HG02884 (cell line): ENCODE measurements around the gene SACS.
A peak's percentile ranks its signal among the peaks of the same experiment; 100 is the strongest.

ENCODE experiments used
- ATAC-seq: cut with Tn5 transposase; IDR thresholded peaks from one replicate; pipeline ENCODE4 v1.9.1; 2021; ENCODE audit warnings: mild to moderate bottlenecking, moderate library complexity; ENCODE audit not compliant: unreplicated experiment

SACS gene

DNA sequence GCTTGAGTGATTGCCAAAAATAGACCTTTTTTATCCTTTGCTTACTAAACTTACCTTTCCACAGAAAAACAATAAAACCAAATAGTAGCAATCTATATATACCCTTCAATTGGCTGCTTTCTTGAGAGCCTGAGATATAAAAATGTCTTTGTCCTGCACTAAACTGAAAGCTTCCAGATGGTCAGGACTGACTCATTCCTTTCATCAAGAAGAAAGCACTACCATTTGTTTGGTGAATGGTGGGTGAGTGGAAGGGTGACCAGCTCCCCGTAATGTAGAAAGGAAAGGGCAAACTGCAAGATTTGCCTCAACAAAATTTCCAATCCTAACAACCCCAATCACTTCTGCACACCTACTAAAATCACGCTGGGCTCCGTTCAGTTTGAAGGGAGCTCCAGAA is 67.8 kb downstream of the SACS start:
- ATAC-seq = no peak

DNA sequence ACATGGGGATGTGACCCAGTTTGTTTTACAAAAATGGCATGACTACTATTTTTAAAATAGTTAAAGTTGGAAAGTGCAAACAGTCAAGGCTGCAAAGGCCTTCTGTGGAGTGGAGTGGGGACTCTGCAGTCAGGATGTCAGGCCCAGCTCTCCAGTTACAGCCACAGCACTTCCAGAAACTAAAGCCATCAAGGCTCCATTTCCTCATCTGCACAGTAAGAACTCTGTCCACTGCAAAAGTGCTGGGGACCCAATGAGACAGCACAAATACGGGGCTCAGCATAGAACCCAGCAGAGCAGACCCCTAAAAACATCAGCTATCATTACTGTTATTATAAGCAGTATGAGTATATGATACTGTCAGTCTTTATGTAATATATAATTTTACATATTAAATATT is 73.6 kb downstream of the SACS start:
- no peak for ATAC-seq

DNA sequence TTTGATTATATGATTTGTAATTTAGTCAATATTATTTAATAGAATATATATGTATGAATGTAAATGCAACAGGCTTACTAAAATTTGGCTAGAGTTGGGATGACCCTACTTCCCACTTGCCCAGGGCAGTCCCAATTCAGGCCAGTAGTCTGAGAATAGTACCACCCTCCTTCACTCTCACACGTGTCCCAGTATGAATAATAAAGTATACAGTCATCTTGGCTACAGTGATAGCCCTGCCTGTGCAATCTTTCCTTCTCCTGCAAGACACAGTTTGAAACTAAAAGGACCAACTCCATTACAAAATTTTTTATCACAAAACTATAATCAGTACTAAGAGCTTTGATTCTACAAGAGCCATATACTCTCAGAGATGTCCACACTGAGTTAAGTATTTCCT is 76.2 kb downstream of the SACS start:
- ATAC-seq = no peak

DNA sequence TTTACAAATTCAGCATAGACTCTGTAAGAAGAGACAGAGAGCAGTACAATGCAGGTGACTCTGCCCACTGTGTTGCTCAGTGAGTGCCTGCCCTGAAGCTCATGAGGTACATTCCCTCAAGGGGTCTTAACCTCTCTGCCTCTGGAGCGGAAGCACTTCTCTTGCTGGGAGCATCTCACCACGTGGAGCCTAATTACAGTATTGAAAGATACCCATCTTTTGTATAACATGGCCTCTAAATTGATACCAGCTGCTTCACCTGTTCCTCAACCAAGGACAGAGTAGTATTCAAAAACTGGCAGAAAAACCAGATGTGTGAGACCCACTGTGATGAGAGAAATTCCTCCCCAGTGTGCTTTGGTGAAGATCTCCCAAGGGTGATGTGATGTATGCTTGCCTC is 77.1 kb downstream of the SACS start:
- no peak for ATAC-seq

DNA sequence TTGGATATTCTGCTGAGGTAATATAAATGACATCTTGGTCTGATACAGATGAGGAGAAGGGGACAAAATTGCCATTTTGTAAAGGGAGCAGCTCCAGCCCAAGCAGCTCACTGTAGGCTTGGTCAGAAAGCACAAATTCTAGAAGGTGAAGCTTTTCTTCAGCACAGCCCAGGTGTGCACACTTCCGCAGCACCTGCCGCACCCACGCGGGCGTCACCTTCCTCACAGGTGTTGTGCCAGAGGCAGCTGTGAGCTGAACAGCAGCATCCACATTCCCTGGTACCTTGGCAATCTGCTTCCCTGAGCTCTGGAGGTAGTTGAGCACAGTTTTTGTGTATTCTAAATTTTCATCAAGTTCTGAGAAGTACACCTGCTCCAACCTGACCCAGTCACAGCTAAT is 79.0 kb downstream of the SACS start:
- ATAC-seq = no peak

DNA sequence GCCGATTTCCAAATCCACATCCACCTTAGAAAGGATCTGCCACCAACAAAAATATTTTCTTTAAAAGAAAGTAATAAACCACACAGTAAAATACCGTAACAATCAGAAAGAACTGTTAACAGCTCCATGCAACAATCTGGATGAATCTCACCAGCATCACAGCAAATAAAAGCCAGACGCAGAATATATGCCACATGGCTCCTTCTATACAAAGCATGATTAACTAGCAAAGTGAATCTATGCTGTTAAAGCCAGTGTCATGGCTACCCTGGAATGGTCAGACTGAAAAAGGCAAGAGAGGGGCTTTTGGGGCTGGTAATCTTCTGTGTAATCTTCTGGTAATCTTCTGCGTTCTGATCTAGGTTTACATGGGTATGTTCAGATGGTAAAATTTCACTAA is 81.3 kb downstream of the SACS start:
- no peak for ATAC-seq

DNA sequence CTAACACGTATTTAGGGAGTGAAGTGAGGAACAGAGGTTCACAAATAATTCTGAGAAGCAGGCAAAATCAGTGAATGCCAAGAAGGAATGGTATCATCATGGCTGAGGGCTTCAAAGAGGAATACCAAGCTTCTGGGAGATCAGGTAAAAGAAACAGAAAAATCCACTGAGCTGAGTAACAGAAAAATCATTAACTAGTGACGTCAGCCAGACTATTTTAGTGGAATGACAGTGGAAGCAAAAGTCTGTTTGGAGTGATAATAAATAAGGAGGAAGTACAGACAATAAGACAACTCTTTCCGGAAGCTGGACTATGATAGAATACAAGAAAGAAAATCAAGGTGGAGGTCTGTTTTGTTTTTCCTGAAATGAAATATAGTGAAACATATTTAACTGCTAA is 83.5 kb downstream of the SACS start:
- ATAC-seq = no peak

DNA sequence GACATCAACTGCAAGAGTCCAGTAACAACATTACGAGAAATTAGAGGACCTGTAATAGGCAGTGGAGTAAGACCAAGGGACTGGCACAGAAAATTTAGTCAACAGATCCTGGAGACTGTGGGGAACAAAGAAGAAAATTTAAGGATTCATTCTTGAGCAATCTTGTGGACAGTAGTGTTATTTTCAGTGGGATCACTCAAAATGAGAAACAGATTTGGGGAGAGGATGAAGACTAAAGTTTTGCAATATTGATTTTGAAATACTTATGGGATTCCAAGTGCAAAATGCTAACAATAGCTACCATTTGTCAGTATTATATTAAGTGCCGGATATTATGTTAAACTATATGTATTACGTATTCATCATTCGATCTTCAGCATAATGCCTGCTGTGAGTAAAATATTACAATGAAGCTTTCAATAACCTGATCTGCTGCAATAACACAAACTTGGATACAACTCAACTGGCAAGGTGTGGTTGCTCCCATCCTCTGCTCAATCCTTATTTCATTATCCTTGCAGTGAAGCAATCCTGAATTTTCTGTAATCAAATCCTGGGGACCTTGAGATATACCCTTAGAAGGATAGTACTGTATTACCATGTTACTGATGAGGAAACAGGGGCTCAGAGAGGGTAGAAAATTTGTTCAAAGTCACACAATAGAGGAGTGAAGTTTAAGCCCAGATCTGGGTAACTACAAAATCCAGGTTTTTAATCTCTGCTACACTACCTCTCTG is 84.2 kb downstream of the SACS start:
- no peak for ATAC-seq

DNA sequence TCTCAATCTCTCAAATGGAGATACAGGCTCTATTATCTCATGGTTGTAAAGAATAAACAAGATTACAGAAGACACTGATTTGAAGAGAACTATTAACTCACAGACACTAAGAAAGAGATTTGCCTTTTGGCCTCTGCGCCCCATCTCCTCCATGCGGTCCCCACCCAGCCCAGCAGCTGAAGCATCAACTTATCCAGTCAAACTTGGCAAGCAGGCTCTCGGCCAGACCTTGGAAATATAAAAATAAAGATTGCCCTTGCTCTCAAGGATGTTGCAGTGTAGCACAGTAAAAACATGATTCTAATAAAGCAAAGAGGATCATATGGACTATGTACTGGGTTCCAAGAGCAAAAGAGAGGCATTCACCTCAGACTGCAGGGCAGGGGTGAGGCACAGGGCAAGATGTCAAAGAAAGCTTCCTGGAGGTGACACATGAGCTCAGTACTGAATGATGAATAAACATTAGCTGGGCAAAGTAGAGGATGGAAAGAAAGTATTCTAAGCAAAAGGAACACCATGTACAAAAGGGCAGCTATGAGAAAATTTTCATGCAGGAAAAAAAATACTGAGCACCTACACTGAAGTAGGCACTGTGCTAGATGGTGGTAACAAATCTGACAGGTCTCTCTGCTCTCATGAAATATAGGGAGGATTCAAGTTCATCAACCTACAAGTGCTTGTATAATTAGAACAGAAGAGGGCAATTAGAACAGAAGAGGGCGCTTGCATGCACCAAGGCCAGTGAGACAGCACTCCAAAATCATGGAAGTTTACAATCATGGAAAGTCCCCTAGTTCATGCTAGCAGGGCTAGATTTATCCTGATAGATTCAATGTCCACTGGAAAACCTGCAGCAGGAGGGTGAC is 85.0 kb downstream of the SACS start:
- no peak for ATAC-seq

DNA sequence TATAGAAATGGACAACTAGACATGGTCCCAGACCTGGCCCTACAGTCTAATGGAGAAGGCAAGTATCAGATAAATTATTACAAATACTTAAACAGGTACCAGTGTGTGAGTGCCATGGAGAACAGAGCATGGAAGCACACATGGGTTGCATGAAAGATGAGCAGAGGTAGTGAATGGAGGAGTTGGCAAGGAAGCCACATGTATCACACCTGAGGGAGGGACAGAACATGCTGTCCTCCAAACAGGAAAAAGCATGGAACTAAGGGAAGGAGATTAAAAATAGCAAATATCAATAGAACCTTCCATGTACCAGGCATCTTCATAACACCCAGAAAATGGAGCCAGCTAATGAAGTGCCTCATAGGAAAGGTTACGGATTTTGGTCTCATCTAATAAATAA is 85.9 kb downstream of the SACS start:
- ATAC-seq = no peak

DNA sequence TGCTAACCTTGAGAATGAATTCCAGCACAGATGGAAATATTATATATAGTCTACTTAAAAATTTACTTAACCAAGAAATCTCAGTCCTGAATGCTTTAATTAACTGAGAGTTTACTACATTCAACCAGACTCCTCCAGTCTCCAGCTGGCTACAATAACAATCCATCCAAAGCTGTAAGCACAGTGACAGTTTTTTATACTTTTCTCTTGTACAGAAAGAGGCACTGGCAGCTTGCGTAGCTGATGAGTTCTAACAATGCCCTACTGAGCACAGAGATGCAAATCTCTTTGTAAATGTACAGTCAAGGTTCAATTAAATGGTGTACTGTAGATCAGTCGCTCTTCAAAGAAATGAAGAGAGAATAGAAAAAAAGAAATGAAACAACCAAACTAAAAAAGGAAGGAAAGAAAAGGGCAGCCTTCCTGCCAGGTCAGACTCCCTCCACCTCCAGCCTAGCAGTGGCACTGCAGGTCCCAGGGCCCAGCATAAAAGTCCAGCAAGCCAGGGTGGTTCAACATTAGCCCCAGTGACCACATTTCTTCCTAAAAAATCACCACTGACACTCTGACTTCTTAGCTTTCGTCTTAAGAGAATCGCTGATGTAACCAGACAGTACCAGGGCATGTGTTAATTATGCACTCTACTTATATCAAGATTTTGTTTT is 88.4 kb downstream of the SACS start:
- ATAC-seq = no peak

DNA sequence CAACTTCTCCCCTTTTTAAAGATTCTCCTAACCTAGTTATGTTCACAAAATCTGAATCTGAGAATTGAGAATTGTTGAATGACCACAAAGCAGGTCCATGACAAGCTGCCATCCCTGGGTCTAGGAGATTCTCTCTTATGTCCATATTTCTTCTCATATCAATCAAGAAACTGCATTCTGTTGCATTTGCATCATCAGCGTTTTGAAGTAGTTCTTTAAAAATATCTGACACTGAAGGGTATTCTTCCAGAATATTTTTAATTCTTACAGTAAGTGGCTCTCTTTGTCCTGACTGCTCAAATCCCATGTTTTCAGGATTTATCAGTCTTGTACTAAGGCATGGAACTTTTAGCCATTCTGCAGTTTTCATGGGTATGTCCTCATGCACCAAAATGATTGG is 94.3 kb downstream of the SACS start:
- ATAC-seq = no peak

DNA sequence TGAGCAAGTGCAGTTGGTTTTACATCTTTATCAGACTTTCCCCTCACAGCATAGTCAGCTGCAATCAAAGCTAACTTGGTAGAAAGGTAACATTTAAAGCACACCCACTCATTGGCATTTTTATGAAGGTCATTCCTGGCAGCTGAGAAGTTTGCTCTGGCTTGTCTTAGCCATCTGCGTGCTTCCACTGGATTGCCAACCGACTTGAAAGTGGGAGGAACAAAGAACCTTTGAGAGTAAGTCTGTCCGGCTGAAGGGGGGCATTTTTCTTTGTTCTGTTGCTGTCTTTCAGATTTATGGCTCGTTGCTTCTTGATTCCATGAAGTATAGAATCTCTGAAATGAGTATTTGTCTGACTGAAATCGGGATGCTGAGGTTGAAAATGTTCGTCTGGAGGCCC is 103.1 kb downstream of the SACS start:
- ATAC-seq = no peak

DNA sequence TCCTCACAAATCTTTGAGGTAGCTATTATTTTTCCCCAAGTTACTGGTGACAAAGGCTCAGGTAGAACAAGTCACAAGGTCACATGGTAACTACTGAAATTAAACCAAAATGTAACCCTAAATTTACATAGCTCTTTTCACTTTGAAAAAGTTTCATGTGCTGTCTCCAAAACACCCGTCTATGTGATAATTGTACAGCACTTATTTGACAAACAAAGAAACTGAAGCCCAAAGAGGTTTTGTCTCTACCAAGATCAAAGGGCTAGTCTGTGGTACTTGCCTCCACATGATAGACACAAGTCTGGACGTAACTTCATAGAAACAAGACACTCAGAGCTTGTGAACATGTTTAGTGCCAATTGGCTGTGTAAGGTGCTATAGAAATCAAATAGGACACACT is 108.3 kb downstream of the SACS start:
- no peak for ATAC-seq

DNA sequence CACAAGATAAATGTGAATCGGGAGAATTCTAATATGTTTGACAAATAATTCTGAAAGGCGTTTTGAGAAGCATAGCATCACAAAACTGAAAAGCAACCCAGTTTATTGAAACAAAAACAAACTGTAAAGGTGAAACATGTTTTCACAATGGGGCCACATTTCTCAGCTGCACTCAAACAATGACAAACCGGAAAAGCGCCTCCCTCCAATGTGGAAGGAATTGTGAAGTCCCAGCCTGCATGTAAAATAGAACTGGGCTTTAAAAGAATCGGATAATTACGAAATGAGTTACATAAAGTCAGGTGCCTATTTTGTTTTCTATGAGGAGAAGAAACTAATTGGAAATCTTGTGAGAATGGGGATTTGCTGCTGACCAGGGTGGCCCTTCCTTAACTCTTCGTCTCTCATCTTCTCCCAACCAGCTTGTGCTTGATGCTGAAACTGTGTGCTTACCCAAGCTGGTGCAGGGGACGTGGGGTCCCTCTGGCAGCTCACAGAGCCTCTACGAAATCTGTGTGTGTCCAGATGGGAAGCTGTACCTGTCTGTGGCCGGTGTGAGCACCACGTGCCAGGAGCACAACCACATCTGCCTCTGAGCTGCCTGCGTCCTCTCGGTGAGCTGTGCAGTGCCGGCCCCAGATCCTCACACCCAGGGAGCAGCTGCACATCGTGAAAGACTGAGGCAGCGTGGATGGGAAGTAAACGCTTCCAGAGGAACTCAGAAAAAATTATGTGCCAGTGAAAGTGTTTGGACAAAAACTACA is 109.4 kb downstream of the SACS start:
- no peak for ATAC-seq

DNA sequence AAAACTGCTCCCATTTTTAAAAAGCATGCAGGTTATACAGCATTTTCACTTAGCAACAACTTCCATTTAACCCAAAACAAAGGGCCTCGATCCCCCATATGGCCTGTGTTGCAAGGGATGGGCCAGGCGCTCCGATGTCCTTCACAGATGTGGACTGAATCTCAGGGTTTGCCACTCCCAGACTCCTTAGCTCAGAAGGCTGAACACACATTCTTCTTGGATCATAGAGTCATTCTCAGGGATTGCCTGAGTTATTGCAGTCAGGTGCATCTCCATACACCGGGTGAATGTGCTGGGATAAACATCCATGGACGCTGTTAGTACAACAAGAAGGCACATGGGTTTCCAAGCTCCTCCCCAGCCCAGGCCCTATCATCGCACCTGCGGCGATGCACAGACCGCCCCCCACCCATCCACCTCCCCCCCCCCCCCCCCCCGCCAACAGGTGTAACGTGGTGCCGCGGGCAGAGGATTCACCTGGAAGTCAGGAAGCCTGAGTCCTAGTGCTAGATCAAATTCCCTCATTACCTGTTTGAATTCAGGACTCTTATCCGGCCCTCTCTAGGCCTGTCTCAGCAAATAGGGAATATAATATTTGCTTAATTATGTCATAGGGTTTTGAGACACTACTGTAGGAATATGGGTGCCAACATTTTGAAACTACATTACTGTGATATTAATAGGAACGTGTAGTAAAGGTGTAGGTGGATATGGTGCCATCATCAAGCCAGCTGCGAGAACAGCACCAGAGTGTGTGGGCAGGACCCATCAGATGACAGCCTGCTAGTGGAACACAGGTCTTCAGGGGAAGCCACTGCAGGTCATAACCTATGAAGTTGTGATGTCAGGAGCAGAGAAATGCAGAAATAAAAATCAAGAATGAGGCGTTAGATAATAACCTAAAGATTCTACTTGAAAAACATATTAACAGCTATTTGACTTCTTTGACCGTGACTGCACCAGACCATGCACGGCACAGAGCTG is 110.9 kb downstream of the SACS start:
- ATAC-seq = no peak

DNA sequence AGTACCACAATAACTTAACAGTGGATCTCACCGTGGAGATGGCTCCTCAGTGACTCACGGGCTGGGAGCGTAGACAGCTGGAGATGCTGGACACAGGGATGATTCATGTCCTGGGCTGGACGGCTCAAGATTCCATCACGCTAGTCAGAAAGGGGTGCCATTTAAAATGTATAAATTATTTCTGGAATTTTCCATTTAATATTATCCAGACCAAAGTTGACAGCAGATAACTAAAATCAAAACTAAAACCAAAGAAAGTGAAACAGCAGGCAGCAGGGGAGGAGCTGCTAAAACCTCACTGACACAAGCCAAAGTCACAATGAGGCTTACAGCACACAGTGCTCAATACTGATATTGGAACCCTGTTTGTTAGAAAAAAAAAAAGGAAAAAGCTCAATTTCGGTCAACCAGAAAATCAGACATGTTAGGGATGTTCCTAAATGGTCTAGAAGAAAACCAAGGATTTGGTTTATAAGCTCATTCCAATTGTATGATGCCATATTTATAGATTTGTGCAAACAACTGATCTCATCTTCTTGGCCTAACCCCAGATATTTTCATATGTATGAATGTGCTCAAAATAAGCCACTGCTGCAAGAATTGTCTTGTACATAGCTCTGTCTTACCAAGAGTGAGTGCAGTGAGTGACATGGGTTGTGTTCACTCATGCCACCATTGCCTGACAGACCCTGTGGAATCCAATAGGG is 111.8 kb downstream of the SACS start:
- peak; percentile 63 for ATAC-seq

DNA sequence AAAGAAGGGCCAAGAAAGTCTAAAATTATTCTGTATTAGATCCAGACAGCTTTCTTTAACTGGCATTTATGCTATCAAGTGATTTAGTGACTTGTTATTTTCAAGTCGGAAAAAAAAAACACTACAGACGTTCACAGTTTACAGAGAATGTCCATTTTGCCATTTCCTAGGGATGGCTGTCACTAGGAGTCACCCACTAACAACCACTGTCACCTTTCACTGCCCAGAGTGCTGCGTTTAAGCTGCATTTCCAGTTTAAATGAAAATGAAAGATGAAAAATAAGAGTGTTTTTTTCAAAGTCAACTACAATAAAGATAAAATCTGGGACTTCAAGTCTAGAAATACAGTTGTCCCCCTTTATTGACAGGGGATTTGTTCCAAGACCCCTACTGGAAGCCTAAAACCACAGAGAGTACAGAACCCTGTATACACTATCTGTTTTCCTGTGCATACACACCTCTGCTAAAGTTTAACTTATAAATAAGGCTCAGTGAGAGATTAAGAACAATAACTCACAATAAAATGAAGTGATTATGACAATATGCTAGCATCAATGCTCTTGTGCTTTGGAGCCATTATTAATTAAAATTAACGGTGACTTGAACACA is 112.5 kb downstream of the SACS start:
- no peak for ATAC-seq

DNA sequence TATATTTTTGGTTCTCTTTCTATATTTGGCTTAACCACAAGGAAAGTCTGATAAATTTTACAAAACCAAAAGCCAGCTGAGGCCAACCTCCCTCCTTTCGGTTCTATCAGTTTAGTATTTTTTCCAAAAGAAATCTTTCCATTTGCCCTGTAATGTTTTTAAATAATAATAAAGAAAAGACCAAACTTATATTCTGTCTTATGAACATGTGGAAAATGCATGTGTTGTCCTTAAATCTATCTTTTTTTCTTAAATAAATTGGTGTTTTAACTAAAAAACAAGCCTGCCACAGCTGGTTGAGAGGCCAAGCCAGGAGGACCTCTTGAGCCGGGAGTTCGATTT is 113.6 kb downstream of the SACS start:
- ATAC-seq = no peak
